Activated gamma-delta T cell treated with anti-CD3 and anti-CD28 coated beads, Interleukin-2, amount 50 U/mL, for 16 hours (primary cell): ENCODE data around the gene GCKR.
"Not testable (repeated sequence)": the region's sequence is repeated elsewhere in the genome, so short reads cannot be mapped to it uniquely, and the experiment has no call there.

ENCODE experiments used
- DNase-seq: peaks from one replicate; pipeline ENCODE4 v3.0.0-alpha.2; 2020; ENCODE audit warnings: low read depth

The GCKR gene

GRCh38 chr2:27509326-27509725, 12.7 kb downstream of the GCKR start:
- DNase-seq = no peak

GRCh38 chr2:27518113-27518781, 21.6 kb downstream of the GCKR start:
- DNase-seq = no peak

- DNase-seq = no peak
These were observed 22.1 kb downstream of the GCKR start for GRCh38 chr2:27518782-27519113.

DNA sequence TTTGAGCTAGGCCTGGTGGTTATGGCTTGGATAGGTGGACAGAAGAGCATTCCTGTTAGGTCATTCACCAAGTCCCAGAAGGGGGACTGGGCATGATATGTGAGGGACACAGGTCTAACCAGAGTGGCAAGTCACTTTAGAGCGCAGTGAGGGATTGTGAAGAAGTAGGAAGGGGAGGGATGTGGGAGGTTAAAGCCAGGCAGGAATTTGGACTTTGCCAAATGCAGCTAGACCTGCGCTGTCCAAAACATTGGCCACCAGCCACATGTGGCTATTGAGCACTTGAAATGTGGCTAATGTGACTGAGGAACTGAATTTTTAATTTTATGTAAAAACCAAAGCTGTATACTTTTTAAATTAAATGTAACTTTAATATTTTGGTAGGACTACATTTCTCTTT, 23.7 kb downstream of the GCKR start:
- DNase-seq = no peak

DNA sequence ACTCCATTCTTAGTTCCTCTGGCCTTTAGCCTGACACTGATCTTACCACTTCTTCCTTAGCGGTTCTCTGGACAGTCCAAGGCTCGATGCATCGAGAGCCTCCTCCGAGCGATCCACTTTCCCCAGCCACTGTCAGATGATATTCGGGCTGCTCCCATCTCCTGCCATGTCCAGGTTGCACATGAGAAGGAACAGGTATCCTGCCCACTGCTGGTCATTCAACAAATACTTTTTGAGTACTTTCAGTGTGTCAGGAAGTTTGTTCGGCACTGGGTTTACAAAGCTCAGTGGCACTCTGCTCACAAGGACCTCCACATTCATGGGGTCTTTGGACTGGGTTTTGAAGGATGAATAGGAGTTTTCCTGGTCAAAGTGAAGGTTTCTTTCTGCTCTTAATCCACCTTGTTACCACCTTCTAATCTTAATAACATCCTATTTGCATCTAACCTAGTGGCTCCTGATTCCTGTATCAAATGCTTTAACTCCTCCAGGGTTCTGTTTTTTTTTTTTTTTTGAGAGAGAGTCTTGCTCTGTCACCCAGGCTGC, 25.8 kb downstream of the GCKR start:
- DNase-seq = no peak

DNA sequence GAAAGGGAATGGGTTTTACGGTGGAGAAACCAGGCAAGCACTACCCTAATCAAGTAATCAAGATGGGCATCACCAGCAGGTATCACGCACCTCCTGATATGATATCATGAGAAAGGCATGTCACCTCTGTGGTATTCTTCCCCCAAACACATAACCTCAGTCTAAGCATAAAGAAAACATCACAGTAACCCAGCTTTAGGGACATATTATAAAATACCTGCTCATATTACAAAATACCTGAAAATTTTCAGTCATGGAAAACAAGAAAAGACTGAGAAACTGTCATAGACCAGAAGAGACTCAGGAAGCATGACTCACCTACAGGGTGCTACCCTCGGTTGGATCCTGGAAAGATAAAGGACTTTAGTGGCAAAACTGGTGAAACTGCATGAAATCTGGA, 30.5 kb downstream of the GCKR start:
- no peak for DNase-seq

GRCh38 chr2:27531983-27532382, 35.3 kb downstream of the GCKR start:
- DNase-seq = no peak

GRCh38 chr2:27537287-27537686, 40.6 kb downstream of the GCKR start:
- no peak for DNase-seq

DNA sequence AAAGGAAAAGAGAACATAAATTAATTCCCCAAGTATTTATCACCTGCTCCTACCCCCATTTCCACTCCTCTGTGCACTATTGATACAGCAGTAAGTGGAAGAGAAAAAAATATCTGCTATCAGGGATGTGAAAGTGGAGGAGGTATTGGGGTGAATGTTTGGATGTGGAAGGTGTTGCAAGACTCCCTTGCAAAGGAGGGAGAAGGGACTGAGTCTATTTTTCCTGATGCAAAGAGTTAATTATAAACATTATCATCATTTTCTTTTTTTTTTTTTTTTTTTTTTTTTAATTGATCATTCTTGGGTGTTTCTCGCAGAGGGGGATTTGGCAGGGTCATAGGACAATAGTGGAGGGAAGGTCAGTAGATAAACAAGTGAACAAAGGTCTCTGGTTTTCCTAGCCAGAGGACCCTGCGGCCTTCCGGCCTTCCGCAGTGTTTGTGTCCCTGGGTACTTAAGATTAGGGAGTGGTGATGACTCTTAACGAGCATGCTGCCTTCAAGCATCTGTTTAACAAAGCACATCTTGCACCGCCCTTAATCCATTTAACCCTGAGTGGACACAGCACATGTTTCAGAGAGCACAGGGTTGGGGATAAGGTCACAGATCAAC, 42.3 kb downstream of the GCKR start:
- DNase-seq = not testable (repeated sequence)

DNA sequence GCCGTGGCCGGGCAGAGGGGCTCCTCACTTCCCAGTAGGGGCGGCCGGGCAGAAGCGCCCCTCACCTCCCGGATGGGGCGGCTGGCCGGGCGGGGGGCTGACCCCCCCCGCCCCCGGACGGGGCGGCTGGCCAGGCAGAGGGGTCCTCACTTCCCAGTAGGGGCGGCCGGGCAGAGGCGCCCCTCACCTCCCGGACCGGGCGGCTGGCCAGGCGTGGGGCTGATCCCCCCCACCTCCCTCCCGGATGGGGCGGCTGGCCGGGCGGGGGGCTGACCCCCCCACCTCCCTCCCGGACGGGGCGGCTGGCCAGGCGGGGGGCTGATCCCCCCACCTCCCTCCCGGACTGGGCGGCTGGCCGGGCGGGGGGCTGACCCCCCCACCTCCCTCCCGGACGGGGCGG, 43.0 kb downstream of the GCKR start:
- DNase-seq = not testable (repeated sequence)

DNA sequence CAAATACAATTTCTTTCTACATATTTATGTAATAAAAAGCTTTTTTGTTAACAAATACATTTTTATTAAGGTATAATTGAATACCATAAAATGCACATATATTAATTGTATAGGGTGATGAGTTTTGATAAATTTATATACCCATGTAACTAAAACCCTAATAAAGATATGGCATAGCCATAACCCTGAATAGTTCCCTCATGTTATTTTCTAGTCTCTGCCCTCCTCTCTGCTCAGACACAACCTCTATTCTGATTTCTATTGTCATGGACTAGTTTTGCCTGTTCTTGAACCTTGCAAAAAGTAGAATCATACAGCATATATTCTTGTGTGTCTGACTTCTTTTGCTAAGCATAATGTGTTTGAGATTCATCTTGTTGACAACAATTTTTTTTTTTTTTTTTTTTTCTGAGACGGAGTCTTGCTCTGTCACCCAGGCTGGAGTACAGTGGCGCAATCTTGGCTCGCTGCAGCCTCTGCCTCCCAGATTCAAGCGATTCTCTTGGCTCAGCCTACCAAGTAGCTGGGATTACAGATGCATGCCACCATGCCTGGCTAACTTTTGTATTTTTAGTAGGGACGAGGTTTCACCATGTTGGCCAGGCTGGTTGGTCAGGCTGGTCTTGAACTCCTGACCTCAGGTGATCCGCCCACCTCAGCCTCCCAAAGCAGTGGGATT, 47.6 kb downstream of the GCKR start:
- no peak for DNase-seq

GRCh38 chr2:27545348-27546141, 48.9 kb downstream of the GCKR start:
- no peak for DNase-seq

DNA sequence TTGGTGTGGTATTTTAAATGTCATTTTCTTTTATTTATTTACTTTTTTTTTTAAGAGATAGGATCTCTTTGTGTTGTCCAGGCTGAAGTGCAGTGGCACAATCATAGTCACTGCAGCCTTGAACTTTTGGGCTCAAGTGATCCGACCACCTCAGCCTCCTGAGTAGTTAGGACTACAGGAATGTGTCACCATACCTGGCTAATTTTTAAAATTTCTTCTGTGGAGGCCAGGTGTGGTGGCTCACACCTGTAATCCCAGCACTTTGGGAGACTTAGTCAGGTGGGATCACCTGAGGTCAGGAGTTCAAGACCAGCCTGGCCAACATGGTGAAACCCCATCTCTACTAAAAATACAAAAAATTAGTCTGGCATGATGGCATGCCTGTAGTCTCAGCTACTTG, 52.7 kb downstream of the GCKR start:
- no peak for DNase-seq

GRCh38 chr2:27551514-27551913, 54.9 kb downstream of the GCKR start:
- DNase-seq = no peak

DNA sequence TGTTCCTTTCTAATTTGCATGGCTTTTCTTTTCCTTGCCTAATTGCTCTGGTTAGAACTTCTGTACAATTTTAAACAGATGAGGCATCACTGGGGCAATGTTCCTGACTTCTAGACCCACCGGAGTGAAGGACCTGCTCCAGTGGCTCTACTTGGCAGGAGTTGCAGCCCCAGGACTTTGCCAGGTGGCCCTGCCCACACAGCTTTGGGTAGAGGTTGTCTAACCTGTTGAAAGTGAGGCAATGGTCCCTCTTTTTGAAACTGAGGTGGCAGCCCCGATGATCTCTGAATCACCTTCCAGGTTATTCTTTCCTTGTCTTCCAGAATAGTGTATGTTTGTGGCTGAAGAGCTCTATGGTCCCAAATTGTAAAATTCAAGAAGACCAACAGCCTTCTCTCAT, 56.3 kb downstream of the GCKR start:
- no peak for DNase-seq

DNA sequence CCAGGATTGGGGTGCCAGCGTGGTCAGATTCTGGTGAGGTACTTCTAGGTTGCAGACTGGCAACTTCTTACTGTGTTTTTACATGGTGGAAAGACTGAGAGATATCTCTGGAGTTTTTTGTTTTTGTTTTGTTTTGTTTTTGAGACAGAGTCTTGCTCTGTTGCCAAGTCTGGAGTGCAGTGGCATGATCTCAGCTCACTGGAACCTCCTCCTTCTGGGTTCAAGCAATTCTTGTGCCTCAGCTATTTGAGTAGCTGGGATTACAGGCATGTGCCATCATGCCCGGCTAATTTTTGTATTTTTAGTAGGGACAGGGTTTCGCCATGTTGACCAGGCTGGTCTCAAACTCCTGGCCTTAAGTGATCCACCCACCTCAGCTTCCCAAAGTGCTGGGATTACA, 57.8 kb downstream of the GCKR start:
- not testable (repeated sequence) for DNase-seq

DNA sequence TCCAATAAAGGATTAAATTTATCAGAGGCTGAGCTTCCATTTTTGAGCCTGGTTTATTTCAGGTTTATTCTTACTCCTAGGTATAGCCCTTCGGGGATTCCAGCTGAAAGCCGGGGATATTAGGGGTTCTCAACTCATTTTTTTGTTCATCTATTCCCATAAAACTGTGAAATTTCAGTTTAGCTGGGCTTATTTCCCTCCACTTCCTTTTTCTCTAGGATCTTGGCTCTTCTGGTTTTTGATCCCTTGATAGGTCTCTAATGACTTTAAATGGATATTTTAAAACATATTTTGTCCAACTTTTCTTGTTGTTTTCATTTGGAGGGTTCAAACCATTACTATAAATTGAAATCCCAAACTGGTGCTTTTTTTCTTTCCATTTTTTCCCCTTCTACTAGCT, 62.6 kb downstream of the GCKR start:
- no peak for DNase-seq

DNA sequence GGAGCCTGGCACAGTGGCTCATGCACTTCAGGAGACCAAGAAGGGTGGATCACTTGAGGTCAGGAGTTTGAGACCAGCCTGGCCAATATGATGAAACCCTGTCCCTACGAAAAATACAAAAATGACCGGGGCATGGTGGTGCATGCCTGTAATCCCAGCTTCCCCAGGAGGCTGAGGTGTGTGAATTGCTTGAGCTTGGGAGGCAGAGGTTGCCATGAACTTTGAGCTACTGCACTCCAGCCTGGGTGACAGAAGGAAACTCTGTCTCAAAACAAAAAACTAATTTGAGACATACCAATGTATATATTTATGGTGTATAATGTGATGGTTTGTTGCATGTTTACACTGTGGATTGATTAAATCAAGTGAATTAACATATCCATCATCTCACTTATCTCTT, 64.4 kb downstream of the GCKR start:
- DNase-seq = no peak

- DNase-seq = no peak
These were observed 70.0 kb downstream of the GCKR start for GRCh38 chr2:27566628-27567027.

DNA sequence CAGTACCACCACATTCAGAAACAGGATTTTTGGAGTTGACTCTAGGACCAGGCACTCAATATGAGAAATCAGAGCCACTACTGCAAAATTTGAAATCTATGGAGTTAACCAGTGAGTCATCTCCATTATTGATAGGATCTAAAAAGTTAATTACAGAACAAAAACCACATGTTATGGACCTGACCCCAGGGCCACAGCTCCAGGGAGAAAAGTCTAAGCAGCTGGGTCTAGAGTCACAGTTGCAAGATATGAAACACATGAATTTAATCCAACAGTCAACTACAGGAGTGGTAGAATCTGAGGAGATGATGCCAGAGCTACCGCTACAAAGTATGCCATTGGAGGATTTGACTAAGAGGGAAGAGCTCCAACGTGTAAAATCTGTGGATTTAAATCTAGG, 72.8 kb downstream of the GCKR start:
- DNase-seq = no peak

GRCh38 chr2:27571197-27571596, 74.6 kb downstream of the GCKR start:
- no peak for DNase-seq

GRCh38 chr2:27571681-27572080, 75.0 kb downstream of the GCKR start:
- DNase-seq = no peak

DNA sequence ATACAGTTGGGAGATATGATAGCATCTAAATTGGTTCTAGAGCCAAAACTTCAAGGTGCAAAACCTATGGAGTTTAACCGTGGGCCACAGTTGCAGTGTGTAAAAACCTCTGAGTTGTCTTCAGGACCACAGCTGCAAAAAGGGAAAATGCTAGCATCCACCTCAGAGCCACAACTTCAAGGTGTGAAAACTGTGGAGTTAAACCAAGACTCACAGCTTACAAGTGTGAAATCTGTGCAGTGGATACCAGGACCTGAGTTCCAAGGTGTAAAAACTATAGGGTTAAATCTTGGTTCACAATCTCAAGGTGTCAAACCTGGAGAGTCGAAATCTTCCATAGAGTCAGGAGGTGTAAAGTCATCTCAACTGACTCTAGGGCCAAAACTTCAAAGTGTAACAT, 75.8 kb downstream of the GCKR start:
- DNase-seq = no peak
